Testis (tissue), 3 donors: ENCODE measurements around the gene BTBD2. TPM values are rescaled to one million over a fixed set of nuclear protein-coding genes. Genes with fewer than 3 reads are reported as not detected.

Source experiments
- DNase-seq: peaks from one replicate; pipeline ENCODE4 v3.0.0-alpha.2; 2019
- H3K27ac ChIP-seq, 2 donors: fragments of 200-600 bp; sonication (generic); one replicate each; pipeline ENCODE4 v1.5.1; 2019
- H3K27me3 ChIP-seq: fragments of 200-600 bp; sonication (generic); one replicate; pipeline ENCODE4 v1.5.1; 2019
- H3K36me3 ChIP-seq: fragments of 200-600 bp; sonication (generic); one replicate; pipeline ENCODE4 v1.5.1; 2017; ENCODE audit warnings: low read depth; ENCODE audit errors: missing control alignments
- H3K4me1 ChIP-seq: fragments of 200-600 bp; sonication (generic); one replicate; pipeline ENCODE4 v1.5.1; 2019
- H3K4me3 ChIP-seq, 2 donors: fragments of 200-600 bp; sonication (generic); one replicate each; pipeline ENCODE4 v1.5.1; 2017 to 2019
- H3K9me3 ChIP-seq: fragments of 200-600 bp; sonication (generic); one replicate; pipeline ENCODE4 v1.5.1; 2017
- CTCF ChIP-seq, 3 experiments: fragments of 450-650 bp in 2 of 3; fragments of 200-600 bp in 1 of 3; sonication (generic) in 1 of 3; IDR thresholded peaks; one replicate each; pipeline ENCODE4 v1.5.1; 2016 to 2019; ENCODE audit warnings: antibody characterized with exemption in 3 of 3, mild to moderate bottlenecking in 2 of 3, moderate library complexity in 1 of 3
- POLR2A ChIP-seq: fragments of 450-650 bp; IDR thresholded peaks from one replicate; pipeline ENCODE4 v1.6.1; 2017; ENCODE audit warnings: antibody characterized with exemption, mild to moderate bottlenecking, moderate library complexity
- WGBS, 2 donors: methylation state at CpG; one replicate each; pipeline ENCODE4 v1.1.5; 2018; 5-methylcytosine and 5-hydroxymethylcytosine counted together
- intact Hi-C: fragments of 100-400 bp; cut with DNase I; formaldehyde crosslinking; loops from one replicate; pipeline ENCODE4 v1.15.1; 2023; ENCODE audit warnings: low total_unique reads
- polyA plus RNA-seq: library from polyadenylated mRNA; stranded (reverse); fragments of 350-450 nt; fragmentation: Illumina TruSeq; extraction: RNeasy Lipid Tissue Mini Kit (QIAGEN cat#74804); gene quantifications from one replicate; pipeline ENCODE4 v1.2.3, GENCODE V29; 2014; ENCODE audit warnings: low read depth, low replicate concordance; ENCODE audit not compliant: insufficient read depth
- total RNA-seq, 2 donors: library from RNA; depleted of rRNA; stranded (reverse); fragments of >200 nt; gene quantifications; one replicate each; pipeline ENCODE4 v1.2.3, GENCODE V29; 2016

Gene BTBD2
- total and polyA plus RNA-seq, 3 donors from 2014 or later: 43.2 to 117 (median 61.1) TPM

DNA sequence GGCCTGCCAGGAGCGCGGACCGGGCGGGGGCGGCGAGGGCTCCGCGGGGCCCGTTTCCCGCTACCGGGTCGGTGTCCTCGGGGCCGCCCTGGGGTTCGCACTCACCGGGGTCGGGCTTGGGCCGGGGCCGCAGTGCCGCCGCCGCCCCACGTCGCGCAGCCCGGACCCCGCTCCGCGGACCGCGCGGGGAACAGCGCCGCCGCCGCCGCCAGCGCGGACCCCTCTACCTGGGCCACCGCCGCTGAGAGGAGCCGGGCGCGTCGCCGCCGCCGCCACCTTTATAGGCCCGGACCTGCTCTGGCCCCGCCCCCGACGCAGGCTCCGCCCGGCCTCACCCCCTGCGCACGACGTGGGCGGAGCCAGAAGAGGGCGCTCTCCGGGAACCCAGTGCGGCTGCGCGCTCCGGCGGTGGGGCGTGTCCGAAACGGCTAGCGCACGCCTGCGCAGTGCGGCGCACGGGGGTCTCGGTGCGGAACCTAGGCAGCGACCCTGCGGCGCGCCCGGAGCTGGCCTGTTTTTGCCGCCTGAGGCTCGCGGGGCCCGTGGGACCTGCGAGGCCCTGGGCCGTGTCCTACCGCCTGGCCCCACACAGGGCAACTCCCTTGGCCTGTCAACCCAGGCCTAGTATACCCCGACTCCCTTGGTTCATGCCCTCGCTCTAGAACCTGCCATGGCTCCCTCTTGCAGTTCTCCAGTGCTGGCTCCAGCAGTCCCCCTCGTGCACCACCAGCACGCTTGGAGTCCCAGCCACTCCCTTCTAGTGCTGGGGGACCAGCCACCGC lies 35.7 kb upstream of the BTBD2 start, which contains the start of gene MKNK2:
TSS of gene MKNK2 (minus strand) at position 254 of the 782 bp plus-strand sequence. CDS start 393 bp downstream, outside the sequence.
- peaks cover 46% of the 10 kb centered on the region for H3K4me1 ChIP-seq
- no peaks in the 10 kb centered on the region for H3K36me3 ChIP-seq
- H3K27me3 ChIP-seq: no peaks in the 10 kb centered on the region
- TF ChIP-seq CTCF (IDR thresholded peaks at IDR 0.05) (peak; percentile 62 to 72 (median 67)), POLR2A (peak; percentile 83)
- DNase-seq: peak; percentile 95
- H3K4me3 ChIP-seq: peak within 1 kb of the TSS; percentile 86 to 91
- no peaks in the 10 kb centered on the region for H3K9me3 ChIP-seq
- H3K27ac ChIP-seq: peak within 1 kb of the TSS; percentile 92 to 98
- intact Hi-C loops: no loop called here
- WGBS, 2 donors: 2% methylated on average over 73 of the region's 93 CpGs; no CpG with 5 or more reads in 1 of the 2 donors

DNA sequence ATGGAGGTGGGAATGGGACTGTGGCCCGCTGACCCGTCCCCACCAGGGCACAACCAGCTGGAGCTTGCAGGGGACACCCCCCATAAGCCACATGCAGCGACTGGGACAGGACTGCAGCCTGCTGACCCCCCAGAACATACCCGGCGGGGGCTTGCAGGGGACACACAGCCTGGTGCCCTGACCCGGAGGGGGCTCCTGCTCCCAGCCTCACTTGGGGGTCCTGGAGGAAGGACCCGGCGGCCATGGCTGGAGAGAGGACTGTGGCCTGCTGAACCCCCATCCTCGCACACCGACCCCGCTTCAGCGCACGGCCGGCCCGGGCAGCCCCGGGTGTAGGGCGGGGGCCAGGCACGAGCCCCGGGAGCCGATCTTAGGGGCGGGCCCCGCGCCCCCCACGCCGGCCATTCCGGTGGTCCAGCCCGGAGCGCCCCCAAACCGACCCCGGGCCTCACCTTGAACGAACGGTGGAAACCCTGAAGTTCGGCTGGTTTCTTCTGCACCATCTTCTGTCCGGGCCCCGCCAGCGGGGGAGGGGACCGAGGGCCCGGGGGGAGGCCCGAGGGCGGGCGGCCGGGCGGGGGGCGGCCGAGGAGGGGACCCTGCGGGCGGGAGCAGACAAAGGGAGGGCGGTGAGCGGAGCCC lies 35.0 kb upstream of the BTBD2 start:
- 0 to 1% methylated on average over 2 to 29 of the region's 49 CpGs for WGBS, 2 donors
- intact Hi-C loops: no loop called here
- Histone ChIP-seq H3K4me1 (peaks cover 46% of the 10 kb centered on the region), H3K27me3 (no peaks in the 10 kb centered on the region), H3K36me3 (no peaks in the 10 kb centered on the region), H3K27ac (peak overlapping the region; percentile 80 to 98), H3K9me3 (no peaks in the 10 kb centered on the region), H3K4me3 (peak overlapping the region; percentile 86 to 91)
- TF ChIP-seq CTCF (IDR thresholded peaks at IDR 0.05) (no peak), POLR2A (no peak)
- DNase-seq: no peak

GRCh38 chr19:2049741-2050348 lies 34.3 kb upstream of the BTBD2 start:
- peak overlapping the region; percentile 80 to 98 for H3K27ac ChIP-seq
- H3K9me3 ChIP-seq: no peaks in the 10 kb centered on the region
- peaks cover 48% of the 10 kb centered on the region for H3K4me1 ChIP-seq
- no peaks in the 10 kb centered on the region for H3K36me3 ChIP-seq
- peak; percentile 67 for DNase-seq
- H3K27me3 ChIP-seq: no peaks in the 10 kb centered on the region
- H3K4me3 ChIP-seq: peak overlapping the region; percentile 86 to 91
- WGBS, 2 donors: 8 to 25% methylated on average over 2 to 16 of the region's 16 CpGs
- no peak for TF ChIP-seq CTCF (IDR thresholded peaks at IDR 0.05)
- no peak for TF ChIP-seq POLR2A
- intact Hi-C loops: no loop called here

- TF ChIP-seq POLR2A (peak; percentile 12), CTCF (IDR thresholded peaks at IDR 0.05) (no peak)
- H3K27ac ChIP-seq: peak overlapping the region; percentile 80 to 98
- peak; percentile 72 for DNase-seq
- no peaks in the 10 kb centered on the region for H3K27me3 ChIP-seq
- no peaks in the 10 kb centered on the region for H3K9me3 ChIP-seq
- H3K4me3 ChIP-seq: peak overlapping the region; percentile 86 to 91
- peaks cover 48% of the 10 kb centered on the region for H3K4me1 ChIP-seq
- 63 to 71% methylated on average over 5 to 27 of the region's 27 CpGs for WGBS, 2 donors
- no peaks in the 10 kb centered on the region for H3K36me3 ChIP-seq
- intact Hi-C loops: no loop called here
Observed at GRCh38 chr19:2048959-2049740, 33.6 kb upstream of the BTBD2 start.
